Measurements from ENCODE around the gene HEATR5B.

The HEATR5B gene

DNA sequence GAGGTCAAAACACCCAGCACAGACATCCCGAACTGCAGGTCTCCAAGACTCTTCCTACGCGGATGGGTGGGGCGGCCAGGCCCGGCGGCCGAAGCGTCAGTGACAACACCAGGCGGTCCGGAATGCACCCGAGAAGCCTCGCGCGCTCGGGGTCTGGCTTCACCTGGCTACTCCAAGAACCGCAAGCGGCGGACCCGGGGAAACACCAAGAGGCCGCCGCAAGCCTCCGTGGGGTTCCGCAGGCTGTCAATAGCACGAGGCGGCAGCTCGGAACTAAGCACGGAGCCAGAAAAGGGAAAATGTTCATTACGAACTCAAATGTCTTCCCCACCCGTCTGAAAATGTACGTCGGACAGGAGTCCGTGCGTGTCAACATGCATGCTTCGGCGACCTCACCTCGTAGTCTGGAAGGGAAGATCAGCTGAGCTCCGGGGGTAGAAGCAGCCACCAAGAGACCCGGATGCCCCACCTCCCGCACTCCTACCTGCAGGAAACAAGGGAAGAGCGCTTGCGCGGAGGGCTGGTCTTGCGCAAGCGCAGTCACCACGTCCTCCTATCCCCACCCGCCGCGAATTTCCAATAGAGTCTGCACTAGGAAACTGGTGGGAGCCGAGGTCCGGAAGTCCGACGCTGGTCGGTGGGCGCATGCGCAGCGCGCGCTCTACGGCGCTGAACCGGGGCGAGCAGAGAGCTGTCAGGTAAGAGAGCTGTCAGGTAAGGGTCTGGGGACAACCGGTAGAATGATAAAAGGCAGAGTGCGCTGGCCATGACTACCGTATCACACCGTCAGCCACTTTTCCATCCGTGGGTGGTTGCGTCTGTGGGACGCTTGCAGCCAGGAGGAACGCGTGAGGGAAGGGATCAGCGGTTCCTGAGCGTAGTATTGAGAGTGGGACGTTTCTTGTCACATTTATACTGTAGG is at the start of gene HEATR5B, which contains the start of gene GPATCH11:
HEATR5B (minus strand) TSS at position 500 of the 922 bp plus-strand sequence. CDS start 958 bp downstream, outside the sequence.
GPATCH11 (plus strand) TSS at position 646 of the 922 bp plus-strand sequence. CDS start 3,864 bp downstream, outside the sequence.
- DNase-seq, result peak; percentile 67 to 97 (median 92)

- no peak for DNase-seq
These were observed 48.7 kb upstream of the HEATR5B start for GRCh38 chr2:37132914-37133313.

- DNase-seq, result no peak
These were observed 41.2 kb upstream of the HEATR5B start for GRCh38 chr2:37125416-37125815.

DNA sequence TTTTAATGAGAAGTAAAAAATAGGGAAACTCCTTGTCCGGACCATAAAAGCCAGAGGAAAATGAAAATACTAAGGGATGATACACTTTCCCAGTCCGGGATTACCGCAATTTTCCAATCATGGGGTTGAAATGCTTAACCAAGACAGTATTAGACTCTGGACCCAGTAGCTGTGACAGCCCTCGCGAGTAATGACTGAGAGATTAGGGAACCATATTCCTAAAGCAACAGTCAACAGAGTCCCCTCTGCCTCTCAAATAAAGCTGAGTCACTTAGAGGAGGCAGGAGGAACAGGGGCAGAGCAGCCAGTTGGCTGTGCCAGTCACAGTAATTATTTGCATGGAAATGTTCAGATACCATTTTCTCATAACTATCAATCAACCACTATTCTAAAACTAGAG is 35.0 kb upstream of the HEATR5B start:
- DNase-seq, result no peak

- no peak for DNase-seq
These were observed 33.4 kb upstream of the HEATR5B start for GRCh38 chr2:37117566-37117965.

DNA sequence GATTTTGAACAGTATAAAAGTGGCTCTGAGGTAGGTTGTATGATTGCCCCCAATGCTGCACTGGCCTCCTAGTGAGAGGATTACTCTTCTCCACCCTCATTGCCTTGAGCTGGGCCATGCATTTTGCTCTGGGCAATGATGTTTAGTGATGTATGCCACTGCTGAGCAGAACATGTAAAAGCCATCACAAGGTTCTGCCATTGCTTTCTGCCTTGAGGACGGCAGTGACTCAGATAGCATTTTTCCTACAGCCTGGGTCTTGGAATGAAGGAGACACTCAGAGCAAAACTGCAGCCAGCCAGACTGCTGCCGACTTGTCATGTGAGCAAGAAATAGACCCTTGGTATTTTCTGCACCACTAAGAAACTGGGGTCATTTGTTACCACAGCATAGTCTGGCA is 27.8 kb upstream of the HEATR5B start:
- DNase-seq, result no peak

DNA sequence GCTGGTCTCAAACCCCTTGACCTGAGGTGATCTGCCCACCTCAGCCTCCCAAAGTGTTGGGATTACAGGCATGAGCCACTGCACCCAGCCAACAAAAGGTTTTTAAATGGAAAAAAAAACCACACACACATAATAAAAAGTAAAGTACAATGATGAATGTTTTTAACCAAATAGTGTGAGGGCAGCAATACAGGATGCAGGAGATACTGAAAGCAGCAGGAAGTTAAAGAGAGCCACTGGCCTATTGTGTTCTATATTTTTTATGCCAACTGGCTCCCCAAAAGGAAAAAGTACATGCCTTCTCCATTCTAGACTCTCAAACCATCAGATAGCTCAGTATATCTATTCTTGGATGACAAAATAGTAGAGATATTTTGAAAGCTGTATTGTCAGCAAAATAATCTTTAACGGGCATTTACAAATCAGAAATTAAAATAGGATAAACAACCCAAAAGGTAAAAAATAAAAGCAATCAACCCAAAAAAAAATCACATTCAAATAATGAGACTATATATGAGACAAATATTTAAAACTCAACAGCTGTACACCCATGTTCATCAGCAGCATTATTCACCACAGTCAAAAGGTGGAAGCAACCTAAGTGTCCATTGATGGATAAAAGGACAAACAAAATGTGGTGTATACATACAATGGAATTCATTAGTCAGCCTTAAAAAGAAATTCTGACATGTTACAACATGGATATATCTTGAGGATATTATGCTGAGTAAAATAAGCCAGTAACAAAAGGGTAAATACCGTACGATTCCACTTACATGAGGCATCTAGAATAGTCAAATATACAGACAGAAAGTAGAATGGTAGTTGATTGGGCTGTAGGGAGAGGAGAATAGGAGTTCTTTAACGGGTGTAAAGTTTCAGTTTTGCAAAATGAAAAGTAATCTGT is 26.4 kb upstream of the HEATR5B start:
- DNase-seq, result no peak

DNA sequence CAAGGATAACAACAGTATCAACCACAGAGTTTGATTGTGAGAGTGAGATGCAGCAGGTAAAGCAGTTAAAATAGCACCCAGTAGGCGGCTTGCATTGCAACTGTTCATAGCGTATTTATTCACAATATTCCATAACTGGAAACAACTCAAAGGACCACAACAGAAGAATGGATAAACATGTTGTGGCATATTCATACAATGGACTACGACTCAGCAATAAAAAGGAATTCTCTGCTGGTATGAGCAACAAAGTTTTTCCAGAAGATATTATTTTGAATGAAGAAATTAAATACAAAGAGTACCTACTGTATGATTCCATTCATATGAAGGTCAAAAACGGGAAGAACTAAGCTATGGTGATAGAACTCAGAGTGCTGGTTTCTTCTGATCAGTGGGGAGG is 25.4 kb upstream of the HEATR5B start:
- no peak for DNase-seq

DNA sequence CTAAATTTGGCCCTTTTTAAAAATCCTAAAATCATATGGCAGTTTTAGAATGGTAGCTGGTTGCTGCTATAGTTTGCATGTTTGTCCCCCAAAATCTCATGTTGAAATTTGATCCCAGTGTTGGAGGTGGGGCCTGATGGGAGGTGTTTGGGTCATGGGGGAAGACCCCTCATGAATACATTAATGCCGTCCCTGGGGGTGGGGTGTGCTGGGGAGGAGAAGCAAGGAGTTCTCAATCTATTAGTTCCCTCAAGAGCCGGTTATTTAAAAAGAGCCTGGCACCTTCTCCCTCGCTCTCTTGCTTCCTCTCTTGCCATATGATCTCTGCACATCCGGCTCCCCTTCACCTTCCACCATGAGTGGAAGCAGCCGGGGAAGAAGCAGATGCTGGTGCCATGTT is 21.0 kb upstream of the HEATR5B start:
- DNase-seq, result no peak

DNA sequence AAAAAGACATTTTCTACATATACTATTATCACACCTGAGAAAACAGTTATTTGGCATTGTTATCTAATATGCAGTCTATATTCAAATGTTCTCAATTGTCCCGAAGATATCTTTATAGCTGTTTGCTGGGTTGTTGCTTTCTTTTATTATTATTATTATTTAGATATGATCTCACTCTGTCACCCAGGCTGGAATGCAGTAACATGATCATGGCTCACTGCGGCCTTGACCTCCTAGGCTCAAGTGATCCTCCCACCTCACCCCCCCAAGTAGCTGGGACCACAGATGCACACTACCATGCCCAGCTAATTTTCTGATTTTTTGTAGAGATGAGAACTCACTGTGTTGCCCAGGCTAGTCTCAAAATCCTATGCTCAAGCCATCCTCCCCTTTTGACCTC is 20.0 kb upstream of the HEATR5B start:
- no peak for DNase-seq

DNA sequence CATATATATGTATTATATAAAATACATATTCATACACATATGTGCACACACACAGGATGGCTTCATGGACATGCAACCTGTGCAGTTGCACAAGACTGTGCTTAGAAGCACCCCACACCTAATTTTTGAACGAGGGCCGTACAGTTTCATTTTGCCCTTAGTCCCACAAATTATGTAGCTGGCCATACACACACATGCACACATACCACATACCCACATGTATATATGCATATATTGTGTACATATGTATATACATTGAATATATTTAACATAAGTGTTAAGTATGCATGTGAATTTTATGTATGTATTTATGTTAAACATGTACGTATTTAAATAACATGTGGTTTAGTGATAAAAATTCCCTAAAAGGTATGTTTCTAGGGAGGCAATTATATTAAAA is 18.4 kb upstream of the HEATR5B start:
- DNase-seq, result no peak

- DNase-seq, result no peak
These were observed 15.9 kb upstream of the HEATR5B start for GRCh38 chr2:37100054-37100453.

DNA sequence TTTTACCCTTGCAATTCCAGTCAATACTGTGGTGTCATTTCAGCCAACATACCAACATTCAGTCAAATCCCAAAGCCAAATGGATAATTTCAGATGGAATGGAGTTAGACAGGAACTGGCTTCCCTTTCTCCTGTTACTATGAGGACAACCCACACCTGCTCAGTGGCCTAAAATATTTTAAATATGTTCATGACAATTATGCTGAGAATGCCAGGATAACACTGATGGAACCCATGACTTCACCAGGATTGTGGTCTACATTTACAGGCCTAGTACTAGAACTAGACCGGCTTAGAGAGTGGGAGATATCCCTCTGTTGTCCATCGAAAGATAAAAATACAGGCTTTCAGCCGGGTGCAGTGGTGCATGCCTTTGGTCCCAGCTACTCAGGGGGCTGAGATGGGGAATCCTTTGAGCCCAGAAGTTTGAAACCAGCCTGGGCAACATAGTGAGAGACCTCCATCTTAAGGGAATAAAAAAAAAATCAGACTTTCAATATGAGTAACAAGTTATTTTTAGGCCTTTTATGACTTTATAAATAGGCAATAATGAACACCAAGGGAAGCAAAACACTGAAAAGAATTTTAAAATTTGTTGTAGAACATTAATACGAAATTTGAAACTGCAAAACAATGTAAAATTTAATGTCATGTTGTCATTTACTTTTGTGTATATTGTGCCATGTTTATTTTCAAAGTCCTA is 14.4 kb upstream of the HEATR5B start:
- no peak for DNase-seq

GRCh38 chr2:37096568-37096967 is 12.4 kb upstream of the HEATR5B start:
- DNase-seq, result no peak

GRCh38 chr2:37091873-37092272 is 7.7 kb upstream of the HEATR5B start:
- DNase-seq, result no peak

DNA sequence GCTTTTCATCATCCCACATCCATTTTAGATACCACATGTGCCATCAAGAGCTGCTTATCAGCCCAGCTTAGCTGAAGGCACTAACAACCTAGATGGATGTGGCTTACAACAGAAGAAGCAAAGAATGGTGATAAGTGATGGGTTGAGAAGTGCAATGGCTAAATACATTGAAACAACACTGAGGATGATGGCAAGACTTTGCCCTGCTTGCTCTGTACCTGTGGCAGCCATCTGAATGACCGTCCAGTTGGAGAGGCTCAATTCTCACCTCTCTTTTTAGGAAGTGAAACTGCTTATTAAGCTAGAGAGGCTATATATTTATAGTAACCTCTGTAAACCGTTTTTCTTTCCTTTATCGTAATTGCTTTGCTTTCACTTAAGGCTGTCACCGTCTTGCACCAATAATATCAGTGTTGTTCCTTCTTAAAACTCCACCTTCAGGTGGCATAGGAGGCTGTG is 5.9 kb upstream of the HEATR5B start:
- DNase-seq, result no peak

GRCh38 chr2:37085731-37086147 is 1.6 kb upstream of the HEATR5B start:
- DNase-seq, result no peak

DNA sequence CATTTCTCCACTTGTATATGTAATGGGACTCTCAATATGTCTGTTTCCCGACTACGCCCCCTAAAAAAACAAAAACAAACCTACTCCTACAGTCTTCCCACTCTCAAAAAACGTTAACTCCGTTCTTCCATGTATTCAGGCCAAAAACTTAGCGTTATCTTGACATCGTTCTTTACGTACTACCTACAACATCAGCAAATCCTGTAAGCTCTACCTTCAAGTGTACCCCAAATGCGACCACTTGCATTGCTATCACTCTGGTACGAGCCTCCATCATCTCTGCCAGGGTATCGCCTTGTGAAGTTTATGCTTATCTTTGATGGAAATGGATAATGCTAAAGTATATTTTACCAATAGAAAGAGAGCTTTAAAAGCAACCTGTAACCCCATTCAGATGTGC is 625 bp upstream of the HEATR5B start:
- peak in 1 of 51 donors; percentile 37 for DNase-seq

- DNase-seq, result no peak
These were observed 3.5 kb downstream of the HEATR5B start for GRCh38 chr2:37080689-37081088.

DNA sequence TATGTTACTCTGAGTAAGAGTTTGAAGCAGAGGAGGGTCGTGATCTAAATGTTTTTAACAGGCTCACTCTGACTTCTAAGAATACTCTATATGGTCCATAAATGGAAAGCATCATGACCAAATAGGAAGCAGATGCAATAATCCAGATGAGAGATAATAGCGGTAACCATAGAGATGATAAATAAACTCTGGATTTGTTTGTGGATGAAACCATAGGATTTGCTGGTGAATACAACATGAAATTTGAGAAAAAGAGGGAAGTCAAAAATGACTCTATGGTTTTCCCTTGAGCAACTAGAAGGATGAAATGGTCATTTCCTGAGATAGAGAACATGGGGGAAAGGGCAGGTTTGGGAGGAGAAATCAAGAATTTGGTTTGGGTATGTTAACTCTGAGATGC is 3.9 kb downstream of the HEATR5B start:
- DNase-seq, result no peak

- no peak for DNase-seq
These were observed 13.2 kb downstream of the HEATR5B start for GRCh38 chr2:37070931-37071330.
